GM19452 (cell line): ENCODE measurements around the gene PTTG1IP.
A peak's percentile ranks its signal among the peaks of the same experiment; 100 is the strongest.

Experiments
- ATAC-seq: cut with Tn5 transposase; IDR thresholded peaks from one replicate; pipeline ENCODE4 v1.9.1; 2021; ENCODE audit not compliant: unreplicated experiment

The PTTG1IP gene

DNA sequence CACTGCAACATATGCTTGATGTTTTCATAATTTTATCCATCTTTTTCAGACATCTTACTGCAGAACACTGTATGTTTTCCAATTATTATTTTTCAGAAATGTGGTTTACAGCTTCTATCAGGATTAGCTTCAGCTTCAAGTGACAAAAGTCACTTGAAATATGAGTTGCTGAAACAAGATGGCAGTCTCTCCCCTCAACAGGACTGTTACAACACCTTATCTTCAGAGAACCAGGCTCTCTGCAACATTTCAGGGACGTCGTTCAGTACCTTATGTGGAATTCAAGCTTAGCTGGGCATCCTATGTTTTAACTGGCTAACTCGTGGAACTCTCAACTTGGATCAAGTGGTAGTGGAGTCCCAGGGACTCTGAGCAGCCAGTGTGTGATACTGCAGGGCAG is 69.8 kb downstream of the PTTG1IP start:
- ATAC-seq = no peak

- ATAC-seq = no peak
Measured at GRCh38 chr21:44802396-44803153, 70.9 kb downstream of the PTTG1IP start.

DNA sequence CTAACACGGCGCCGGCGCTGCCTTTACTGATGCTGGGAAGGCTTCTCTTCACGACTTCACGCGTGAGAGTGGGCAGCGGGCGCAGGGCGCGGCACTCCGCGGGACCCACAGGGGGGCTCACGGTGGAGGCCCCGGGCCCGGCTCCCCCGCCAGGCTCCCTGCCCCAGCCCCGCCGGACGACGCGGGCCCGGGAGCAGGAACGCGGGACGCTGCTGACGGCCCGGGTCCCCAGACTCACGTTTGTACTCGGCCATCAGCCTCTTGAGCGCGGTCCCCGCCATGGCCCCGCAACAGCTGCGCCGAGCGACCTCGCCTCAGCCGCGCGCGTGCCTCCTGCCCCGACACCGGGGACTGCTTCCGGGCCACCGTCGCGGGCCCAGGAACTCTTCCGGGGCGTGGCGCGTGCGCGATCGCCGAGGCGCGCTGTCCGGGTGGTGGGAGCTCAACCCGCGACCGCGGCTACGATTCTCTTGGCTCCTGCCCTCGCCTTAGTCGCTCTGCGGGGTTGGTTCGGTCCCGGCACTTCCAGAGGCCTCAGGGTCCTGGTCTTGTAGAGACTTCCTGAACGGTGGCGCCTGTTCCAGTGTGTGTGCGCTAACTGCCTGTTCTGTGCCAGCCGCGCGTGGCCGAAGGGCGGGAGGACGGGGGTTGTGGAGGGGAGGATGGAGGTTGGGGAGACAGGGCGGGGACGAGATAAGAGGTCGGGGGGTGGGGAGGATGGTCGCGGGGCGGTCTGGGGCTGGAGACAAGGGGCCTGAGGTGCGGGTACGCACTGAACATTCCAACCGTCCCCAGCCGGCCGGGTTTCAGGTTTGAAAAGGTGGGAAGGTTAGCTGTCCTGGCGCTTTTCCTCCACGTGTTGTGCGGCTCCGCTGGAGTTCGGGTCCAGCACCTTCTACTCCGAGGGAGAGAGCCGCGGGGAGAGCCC is 71.8 kb downstream of the PTTG1IP start, which contains the start of gene UBE2G2:
UBE2G2 (minus strand) TSS at position 353 of the 928 bp plus-strand sequence; CDS start at position 281, 72 bp downstream.
- ATAC-seq = peak; percentile 70

DNA sequence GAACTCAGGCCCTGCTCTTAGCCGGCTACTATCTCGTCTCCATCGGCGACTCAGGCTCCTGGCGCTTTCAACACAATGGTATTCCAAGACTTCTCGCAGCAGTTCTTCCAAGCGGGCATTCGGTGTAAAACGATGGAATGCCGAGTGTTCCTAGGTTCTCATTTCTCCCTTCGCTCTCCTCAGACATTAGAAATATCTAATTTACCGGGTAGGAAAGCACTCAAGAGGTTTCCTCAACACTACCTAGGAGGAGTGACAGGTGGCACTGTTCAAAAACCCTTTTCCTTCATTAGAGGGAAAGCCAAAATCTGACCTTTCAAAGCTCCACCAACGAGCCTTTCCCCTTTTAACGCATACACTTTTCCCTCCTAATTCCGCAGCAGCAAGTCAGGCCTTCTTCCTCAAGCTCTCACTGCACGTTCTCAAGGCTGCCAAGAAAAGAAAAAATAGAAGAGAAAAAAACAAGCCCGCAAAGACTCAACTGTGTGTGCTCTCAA is 72.5 kb downstream of the PTTG1IP start:
- no peak for ATAC-seq

- ATAC-seq = no peak
Measured at GRCh38 chr21:44800103-44800502, 73.4 kb downstream of the PTTG1IP start.

DNA sequence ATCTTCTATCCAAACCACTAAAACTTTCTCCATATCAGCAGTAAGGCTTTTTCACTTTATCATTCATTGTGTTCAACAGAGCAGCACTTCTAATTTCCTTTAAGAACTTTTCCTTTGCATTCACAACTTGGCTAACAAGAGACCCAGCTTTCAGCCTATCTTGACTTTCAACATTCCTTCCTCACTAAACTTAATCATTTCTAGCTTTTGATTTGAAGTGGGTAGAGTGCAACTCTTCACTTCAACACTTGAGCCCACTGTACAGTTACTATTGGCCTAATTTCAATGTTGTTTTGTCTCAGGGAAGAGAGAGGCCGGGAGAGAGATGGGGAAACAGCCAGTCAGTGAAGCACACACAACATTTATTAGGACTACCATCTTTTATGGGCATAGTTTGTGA is 73.8 kb downstream of the PTTG1IP start:
- ATAC-seq = no peak
